ENCODE data around the gene RPL29. TPM values are rescaled to one million over a fixed set of nuclear protein-coding genes. Genes with fewer than 3 reads are reported as not detected.

The RPL29 gene
- total and polyA plus RNA-seq, 2 experiments from 2014 or later = 844 to 1,533 TPM

GRCh38 chr3:52025453-52025852 is 29.8 kb upstream of the RPL29 start:
- Histone ChIP-seq H3K36me3 (no peaks in the 10 kb centered on the region), H3K27ac (peak overlapping the region; percentile 62), H3K4me3 (no peak overlapping the region), H3K4me1 (ENCODE audit: low read depth) (peaks cover 71% of the 10 kb centered on the region), H3K27me3 (no peaks in the 10 kb centered on the region), H3K9me3 (ENCODE audit: low read depth) (no peaks in the 10 kb centered on the region)
- no peak for TF ChIP-seq CTCF (IDR thresholded peaks at IDR 0.05; ENCODE audit: low read depth, low read length)
- DNase-seq (ENCODE audit: low read depth in 1 of 2, low spot score in 1 of 2) = no peak

- Histone ChIP-seq H3K4me1 (ENCODE audit: low read depth) (peaks cover 72% of the 10 kb centered on the region), H3K9me3 (ENCODE audit: low read depth) (no peaks in the 10 kb centered on the region), H3K27me3 (no peaks in the 10 kb centered on the region), H3K27ac (no peak overlapping the region), H3K4me3 (no peak overlapping the region), H3K36me3 (no peaks in the 10 kb centered on the region)
- TF ChIP-seq CTCF (IDR thresholded peaks at IDR 0.05; ENCODE audit: low read depth, low read length) = no peak
- no peak for DNase-seq (ENCODE audit: low read depth in 1 of 2, low spot score in 1 of 2)
These were observed 29.2 kb upstream of the RPL29 start for GRCh38 chr3:52024765-52025452.

DNA sequence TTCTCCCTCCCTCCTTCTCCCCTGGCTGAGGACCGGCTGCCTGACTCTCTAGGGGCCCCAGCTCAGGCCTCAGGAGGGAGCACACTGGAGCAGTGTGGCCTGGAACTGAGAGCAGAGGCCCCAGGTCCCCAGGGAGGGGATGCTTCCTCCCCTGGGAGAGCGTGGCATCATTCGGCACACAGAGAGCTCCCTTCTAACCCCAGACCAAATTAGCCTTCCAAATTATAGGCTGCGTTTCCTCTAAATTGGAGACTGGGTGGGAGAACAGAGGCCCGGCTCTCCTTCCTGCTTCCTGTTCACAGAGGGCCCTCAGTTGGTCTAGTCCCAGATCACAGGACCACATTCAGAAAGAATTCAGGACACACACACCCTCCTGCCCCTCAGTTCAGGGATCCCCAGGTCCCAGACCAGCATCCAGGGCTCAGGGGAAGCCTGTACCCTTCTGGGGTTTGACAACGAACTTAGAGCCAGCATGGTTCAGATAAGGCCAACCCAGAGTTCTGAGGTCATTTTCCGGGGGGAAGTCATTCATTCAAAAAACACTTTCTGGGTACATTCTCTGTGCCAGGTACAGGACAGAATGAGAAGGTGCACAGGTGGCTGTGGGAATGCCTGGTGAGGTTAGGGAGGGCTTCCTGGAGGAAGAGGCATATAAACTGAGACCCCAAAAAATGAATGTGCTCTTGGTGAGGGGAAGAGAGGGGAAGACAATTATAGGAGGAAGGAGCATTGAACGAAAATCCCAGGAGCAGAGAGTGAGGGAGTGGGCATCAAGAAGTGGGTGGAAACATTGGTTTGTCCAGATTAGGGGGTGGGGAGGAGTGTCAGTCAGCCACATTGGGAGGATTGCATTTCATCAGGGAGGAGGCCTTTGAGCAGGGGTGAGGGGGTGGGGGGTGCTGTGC is 28.4 kb upstream of the RPL29 start:
- Histone ChIP-seq H3K4me3 (no peak overlapping the region), H3K27me3 (no peaks in the 10 kb centered on the region), H3K27ac (peak overlapping the region; percentile 98), H3K4me1 (ENCODE audit: low read depth) (peaks cover 72% of the 10 kb centered on the region), H3K36me3 (no peaks in the 10 kb centered on the region), H3K9me3 (ENCODE audit: low read depth) (no peaks in the 10 kb centered on the region)
- TF ChIP-seq CTCF (IDR thresholded peaks at IDR 0.05; ENCODE audit: low read depth, low read length) = no peak
- DNase-seq (ENCODE audit: low read depth in 1 of 2, low spot score in 1 of 2) = no peak

DNA sequence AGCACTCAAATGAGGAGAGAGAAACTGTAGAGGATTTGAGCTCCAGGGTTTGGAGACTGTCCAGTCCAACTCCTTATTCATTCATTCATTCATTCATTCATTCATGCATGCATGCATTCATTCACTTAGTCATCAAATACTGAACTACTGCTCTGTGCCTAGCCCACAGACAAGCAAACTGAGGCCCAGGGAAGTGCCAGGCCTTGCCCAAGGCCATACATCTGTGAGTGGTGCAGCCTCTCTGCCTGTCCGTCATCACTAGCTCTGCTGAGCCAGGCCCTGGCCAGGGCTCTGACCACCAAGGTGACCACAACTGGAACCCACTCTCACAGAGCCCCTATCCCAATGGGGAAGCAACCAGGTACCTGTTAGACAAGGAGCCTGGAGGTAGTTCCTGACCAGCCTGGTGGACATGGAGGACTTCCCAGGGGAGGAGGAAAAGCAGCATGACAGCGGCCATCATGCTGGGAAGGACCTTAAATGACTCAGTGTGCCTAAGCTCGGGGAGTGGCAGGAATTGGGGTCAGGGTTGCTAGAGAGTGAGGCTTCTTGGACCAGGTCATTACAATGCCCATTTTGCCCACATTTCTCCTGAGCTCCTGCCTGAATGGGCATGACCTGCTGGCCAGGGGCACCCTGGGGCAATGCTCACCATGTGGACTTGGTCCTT is 27.5 kb upstream of the RPL29 start:
- Histone ChIP-seq H3K36me3 (no peaks in the 10 kb centered on the region), H3K4me1 (ENCODE audit: low read depth) (peaks cover 74% of the 10 kb centered on the region), H3K9me3 (ENCODE audit: low read depth) (no peaks in the 10 kb centered on the region), H3K27me3 (no peaks in the 10 kb centered on the region), H3K4me3 (no peak overlapping the region), H3K27ac (peak overlapping the region; percentile 98)
- TF ChIP-seq CTCF (IDR thresholded peaks at IDR 0.05; ENCODE audit: low read depth, low read length) = no peak
- no peak for DNase-seq (ENCODE audit: low read depth in 1 of 2, low spot score in 1 of 2)

GRCh38 chr3:52022323-52023100 is 26.8 kb upstream of the RPL29 start:
- no peak for TF ChIP-seq CTCF (IDR thresholded peaks at IDR 0.05; ENCODE audit: low read depth, low read length)
- peaks cover 76% of the 10 kb centered on the region for H3K4me1 ChIP-seq (ENCODE audit: low read depth)
- DNase-seq (ENCODE audit: low read depth in 1 of 2, low spot score in 1 of 2) = peak in 1 of 2 donors; percentile 57
- H3K36me3 ChIP-seq = no peaks in the 10 kb centered on the region
- peak overlapping the region; percentile 98 for H3K27ac ChIP-seq
- no peaks in the 10 kb centered on the region for H3K27me3 ChIP-seq
- H3K9me3 ChIP-seq (ENCODE audit: low read depth) = no peaks in the 10 kb centered on the region
- H3K4me3 ChIP-seq = no peak overlapping the region

Data from cardiac muscle cell (in vitro differentiated cells and primary cell).